GM18517 (cell line): ENCODE measurements around the gene NPTX1.
"Not testable (repeated sequence)": the region's sequence is repeated elsewhere in the genome, so short reads cannot be mapped to it uniquely, and the experiment has no call there.

Experiments used
- ATAC-seq: cut with Tn5 transposase; IDR thresholded peaks from one replicate; pipeline ENCODE4 v1.9.1; 2021; ENCODE audit warnings: mild to moderate bottlenecking, moderate library complexity; ENCODE audit not compliant: unreplicated experiment

NPTX1 gene, protein sequence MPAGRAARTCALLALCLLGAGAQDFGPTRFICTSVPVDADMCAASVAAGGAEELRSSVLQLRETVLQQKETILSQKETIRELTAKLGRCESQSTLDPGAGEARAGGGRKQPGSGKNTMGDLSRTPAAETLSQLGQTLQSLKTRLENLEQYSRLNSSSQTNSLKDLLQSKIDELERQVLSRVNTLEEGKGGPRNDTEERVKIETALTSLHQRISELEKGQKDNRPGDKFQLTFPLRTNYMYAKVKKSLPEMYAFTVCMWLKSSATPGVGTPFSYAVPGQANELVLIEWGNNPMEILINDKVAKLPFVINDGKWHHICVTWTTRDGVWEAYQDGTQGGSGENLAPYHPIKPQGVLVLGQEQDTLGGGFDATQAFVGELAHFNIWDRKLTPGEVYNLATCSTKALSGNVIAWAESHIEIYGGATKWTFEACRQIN

DNA sequence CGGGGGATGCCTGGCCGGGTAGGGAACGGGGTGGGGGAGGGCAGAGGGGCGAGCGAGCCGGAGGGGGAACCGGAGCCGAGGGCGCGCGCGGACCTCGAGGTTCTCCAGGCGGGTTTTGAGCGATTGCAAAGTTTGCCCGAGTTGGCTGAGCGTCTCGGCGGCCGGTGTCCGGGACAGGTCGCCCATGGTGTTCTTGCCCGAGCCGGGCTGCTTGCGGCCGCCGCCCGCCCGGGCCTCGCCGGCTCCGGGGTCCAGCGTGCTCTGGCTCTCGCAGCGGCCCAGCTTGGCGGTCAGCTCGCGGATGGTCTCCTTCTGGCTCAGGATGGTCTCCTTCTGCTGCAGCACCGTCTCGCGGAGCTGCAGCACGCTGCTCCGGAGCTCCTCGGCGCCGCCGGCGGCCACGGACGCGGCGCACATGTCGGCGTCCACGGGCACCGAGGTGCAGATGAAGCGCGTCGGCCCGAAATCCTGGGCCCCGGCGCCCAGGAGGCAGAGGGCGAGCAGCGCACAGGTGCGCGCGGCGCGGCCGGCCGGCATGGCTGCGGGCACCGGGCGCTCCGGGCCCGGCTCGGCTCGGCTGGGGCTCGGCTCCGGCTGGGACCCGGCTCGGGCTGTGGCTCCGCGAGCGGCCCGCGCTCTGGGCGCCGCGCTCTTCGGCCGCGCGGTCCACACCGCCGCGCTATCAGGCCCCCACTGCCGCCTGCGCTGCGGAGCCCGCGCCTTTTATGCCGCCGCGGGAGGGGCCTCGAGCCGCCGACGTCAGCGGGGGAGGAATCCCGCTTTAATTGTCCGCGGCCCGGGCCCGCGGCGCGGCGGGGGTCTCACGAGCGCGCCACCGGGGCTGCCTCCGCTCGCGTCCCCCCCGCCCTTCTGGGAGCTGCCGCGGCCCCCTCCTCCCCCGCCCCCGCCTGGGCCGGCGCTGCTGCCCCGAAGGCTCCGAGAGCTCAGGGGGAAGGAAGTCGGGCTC lies at the start of gene NPTX1:
Gene NPTX1 (minus strand): TSS at position 698 of the 967 bp plus-strand sequence. CDS start 161 bp downstream, at position 537.
- ATAC-seq, result no peak

DNA sequence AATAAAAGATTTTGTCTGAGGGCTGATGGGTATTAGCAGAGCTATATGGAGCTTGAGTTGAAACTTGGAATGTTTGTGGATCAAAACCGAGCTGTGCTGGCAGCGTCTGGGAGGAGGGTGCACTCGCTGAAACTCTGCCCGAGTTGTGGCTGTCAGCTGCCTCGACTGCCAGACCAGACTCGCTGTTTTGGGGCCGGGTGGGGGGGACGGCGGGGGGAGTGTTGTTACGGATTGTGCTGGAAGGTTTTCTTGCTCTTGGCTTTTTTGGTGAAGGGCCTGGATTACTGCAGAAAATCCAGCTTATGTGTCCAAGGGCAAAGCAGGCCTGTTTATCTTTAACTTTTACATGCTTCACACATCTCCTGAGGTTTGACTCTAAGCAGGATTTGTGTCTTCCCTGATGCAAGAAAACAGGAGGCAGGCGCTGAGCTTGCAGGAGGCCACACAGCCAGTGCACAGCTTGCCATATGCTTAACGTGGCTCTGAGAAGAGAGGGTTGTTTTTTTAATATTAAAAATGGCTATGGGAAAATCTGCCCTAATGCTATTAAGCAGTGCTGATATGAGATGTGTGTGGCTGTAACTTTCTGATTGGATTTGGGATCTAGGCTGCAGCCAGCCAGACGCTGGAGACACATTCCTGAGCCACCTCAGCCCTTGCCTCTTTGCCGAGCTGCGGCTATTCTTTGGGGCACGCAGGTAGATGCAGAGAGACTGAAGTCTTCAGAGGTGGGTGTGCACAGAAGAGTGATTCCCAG lies 47.7 kb upstream of the NPTX1 start:
- ATAC-seq, result no peak

DNA sequence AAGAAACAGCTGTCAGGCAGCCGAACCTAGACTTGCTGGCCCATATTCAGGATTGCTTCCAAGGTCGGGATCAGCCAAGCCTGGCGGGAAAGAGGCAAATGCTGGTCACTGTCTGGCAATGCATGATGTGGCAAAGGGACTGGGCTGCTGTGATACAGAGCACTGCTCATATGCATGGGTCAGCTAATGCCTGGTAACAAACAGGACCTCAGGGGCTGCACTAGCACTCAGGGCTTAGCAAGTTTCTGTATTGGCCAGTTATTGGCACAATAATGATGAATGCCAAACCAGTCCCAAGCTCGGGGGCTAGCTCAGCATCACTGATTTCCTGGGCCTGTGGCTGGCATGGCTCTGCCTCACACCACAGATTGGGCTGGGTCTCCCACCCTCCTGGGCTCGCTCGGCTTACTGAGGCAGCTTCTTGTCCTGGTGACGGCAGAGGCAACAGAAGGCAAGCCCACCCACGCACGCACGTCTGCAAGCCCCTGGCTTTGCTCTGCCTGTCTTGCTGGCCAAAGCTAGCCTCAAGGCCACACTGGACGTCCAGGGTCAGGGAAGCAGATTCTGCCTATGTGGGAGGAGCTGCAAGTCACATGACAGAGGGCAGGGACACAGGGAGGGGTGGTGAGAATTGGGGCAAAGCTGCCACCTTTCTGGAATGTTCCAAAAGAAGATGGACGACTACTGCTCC lies 46.8 kb upstream of the NPTX1 start:
- ATAC-seq, result no peak

DNA sequence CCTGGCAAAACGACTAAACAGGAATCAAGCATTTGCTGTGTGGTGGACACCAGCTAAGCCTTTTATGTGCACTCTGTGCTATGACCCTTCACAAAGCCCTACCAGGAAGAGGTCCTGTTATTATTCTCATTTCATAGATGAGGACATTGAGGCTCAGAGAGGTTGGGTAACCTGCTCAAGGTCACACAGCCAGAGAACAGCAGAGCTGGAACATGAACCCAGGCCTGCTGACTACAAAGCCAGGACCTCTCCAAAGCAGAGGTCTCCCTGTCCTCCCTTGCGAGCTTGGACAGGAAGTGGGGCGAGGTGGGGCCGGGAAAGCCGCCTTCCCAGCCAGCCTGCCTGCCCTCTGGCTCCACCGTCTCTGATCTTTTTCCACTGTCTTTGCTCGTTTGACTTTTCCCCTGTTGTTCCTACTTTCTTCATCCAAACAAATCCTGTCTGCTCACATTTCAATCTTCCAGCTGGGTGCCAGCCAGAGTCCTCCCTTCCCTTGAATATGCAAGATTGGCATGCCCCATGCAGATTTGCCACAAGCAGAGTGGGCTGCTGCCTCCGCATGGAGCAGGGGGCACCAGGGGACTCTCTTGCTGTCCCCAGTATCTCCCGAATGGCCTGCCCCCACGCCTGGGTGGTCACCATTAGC lies 44.5 kb upstream of the NPTX1 start:
- no peak for ATAC-seq

DNA sequence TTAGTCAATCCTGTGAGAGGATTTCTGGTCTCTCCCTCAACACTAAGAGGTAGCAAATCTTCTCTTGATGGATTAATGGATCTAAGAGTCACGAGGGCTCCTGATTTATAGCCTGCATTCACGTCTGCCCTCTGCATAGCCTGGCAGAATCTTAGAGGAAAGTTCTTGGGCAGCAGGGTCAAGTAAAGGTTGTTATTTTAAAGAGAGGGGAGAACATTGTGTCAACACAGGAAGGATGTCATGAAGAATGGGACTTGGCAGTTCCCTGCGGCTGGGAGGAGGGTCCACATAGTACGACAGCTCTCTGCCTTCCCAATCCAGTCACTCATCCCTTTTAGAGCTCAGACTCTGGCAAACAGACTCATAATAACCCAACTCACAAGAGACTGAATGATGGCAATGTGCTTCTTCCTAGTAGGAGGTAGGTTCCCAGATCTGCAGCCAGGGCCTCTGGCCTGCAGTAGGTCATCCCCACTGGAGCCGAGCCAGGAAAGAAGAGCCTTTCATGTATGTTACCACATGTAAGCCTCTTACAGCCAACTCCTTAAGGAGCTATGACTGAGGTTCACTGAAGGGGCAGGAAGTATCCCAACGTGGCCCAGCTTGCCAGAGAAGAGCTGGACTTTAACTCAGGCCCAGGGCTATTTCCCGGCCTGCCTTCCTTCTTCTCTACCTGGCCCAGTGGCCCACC lies 42.8 kb upstream of the NPTX1 start:
- no peak for ATAC-seq

DNA sequence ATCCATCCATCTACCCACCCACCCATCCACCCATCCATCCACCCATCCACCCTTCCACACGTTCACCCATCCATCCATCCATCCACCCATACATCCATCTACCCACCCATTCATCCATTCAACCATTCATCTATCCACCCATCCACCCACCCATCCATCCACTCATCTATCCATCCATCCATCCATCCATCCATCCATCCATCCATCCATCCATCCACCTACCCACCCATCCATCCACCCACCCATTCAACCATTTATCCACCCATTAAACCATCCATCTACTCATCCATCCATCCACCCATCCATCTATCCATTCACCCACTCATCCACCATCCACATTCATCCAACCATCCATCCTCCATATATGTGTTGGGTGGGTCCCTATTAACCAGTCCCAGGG lies 42.0 kb upstream of the NPTX1 start:
- no peak for ATAC-seq

DNA sequence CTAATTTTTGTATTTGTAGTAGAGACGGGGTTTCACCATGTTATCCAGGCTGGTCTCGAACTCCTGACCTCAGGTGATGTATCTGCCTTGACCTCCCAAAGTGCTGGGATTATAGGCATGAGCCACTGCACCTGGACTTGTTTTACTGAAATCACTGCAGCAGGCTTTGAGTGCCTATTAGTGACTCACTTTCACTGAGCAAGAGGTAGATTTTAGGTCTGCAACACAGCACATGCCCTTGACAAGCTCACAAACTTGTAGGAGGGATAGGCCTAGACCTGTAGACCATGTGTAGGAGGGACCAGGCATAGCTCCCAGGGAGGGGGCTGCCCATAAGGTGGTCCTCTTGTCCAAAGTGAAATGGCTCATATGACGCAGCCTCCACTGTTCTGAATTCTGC lies 41.2 kb upstream of the NPTX1 start:
- no peak for ATAC-seq

DNA sequence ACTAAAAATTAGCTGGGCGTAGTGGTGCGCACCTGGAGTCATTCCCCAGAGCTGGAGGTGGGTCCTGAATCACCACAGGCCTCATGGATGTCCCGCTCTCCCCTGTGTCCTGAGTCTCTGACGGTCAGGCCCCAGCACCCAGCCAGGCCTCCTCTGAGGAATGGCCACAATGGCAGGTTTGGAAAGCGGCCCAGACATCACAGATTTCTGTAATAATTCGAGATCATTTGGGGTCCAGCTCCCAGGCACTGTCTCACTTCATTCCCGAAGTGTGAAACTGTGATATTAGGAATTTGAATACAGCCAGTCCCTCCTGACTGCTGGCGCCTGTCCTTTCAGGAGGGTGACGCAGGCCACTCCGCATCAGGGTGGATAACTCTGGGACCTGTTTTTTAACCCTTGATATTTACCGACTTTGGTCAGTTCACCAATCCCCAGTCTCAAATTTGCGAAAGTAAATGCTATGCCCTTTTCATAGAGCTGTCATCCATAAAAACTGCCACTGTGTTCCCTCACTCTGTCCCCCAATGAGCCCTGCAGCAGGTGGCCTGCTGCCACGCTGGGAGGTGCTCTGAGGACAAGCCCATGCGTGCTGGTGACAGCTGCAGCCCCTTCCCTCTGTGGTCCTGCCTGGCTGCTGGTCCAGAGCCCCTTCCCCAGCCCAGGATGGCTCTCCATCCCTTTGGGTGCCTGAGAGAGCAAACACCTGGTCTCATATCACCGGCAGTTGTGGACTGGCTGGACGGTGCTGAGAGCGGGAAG lies 39.9 kb upstream of the NPTX1 start:
- ATAC-seq, result no peak

DNA sequence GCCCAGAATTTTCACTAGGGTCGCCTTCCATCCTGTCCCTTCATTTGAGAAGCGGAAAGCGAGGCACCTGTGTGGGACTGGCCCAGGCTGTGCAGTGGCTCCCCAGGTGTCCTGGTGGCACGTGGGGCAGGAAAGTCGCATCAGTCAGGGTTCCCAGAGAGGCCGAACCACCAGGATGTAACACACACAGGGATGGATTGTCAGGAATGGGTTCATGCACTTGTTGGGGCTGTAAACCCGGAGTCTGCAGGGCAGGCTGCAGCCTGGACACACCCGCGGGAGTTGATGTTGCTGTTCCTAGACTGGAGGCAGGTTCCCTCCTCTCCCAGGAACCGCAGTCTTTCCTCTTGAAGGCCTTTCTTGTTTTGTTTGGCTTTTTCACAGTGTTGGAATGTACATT lies 37.5 kb upstream of the NPTX1 start:
- no peak for ATAC-seq

DNA sequence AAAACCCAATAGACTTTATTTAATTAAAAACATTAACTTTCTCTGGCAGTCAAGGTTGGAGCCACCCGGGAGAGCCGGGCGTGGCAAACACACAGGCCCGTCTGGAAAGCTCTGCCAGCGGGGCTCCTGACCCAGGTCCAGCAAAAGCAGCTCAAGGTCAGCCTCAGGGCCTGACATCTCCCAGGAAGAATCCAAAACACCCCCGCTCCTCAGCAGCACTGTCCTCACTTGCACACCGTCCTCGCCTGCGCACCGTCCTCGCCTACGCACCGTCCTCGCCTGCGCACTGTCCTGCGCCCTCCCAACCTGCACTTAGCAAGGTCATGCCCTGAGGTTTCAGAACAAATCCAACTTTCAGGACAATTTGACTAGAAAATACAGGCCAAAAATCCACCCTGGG lies 36.8 kb upstream of the NPTX1 start:
- no peak for ATAC-seq

DNA sequence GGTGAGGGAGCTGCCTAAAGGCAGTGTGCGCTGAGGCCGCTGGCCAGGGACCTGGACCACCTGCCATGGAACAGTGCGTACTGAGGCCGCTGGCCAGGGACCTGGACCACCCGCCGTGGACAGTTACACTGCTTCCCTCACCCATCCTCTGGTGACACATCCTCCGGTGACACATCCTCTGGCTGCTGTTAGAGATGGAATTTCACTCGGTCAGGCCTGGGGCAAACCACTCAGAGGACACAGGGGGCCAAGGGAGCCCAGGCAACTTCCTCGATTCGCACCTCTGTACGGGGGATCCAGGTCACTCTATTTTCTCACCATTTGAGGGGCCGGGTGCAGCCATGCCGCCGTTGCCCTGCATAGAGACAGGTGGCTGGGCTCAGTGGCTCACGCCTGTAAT lies 35.8 kb upstream of the NPTX1 start:
- ATAC-seq, result no peak

DNA sequence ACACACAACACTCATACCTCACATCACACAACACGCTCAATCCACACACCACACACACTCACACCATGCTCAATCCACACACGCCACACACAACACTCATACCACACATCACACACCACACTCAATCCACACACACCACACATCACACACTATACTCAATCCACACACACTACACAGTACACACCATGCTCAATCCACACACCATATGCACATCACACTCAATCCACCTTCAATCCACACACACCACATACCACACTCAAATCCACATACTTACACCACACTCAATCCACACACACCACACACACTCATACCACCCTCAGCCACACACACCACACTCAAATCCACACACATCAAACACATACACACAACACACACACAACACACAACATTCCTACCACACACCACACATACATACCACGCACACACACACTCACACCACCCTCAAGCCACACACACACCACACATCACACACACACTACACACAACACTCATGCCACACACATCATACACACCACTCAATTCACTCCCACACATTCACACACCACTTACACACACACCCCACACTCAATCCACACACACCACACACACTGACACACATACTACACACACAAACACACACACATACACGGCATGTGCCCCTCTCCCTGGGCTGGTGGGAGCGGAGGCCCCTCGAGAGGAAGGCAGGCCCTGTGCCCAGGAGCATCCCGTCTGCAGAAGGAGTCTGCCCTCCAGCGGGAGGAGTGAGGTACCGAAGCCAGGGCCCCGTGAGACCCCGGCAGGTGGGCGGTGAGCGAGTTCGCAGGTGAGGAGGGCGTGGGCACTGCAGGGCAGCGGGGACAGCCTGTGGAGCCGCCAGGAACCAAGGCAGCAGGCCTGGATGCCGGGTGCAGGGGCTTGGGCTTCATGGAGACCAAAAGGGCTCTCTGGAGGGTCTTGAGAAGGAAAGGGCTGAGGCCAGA lies 35.1 kb upstream of the NPTX1 start:
- ATAC-seq, result no peak

DNA sequence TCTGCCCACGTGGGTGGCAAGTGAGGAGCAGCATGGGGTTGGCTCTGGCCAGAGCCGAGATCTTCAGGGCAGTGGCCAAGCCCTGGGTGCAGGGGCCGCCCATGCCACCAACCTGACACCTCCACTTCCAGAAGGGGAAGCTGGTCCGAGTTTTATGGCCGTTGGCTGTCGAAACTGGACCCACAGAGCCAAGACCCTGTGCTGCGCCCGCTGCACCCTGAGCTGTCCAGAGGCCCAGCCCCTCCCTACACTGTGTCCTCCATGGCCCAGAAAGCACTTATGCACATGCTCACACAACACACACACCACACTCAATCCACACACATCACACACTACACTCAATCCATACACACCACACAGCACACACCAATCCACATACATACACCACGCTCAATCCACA lies 34.4 kb upstream of the NPTX1 start:
- no peak for ATAC-seq

DNA sequence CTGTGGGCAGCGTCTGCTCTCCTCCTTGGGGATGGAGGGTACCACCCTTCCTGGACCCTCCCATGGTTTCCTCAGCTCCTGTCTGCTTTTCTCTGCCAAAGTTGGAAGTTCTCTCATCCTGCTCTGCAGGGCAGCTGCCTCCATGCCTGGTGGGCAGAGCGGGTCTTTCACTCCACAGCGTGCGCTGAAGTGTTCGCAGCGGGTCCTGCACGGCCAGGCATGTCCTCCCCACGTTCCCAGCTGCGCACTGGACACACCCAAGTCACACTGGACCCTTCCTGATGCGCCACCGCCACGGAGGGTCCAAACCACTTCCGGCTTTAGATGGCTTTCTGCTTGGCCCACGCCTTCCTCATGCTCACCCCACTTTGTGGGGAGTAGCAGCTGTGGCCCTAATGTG lies 33.7 kb upstream of the NPTX1 start:
- no peak for ATAC-seq

DNA sequence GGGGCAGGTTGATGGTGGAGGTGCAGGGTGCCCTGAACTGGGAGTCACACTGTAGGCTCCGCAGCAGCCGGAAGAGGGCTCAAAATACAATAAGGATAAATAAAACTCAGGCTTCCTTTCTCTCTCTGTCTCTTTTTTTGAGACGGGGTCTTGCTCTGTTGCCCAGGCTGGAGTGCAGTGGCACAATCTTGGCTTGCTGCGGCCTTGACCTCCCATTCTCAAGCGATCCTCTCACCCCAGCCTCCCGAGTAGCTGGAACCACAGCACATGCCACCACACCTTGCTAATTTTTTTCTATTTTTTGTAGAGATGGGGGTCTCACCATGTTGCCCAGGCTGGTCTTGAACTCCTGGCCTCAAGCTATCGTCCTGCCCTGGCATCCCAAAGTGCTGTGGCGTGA lies 32.9 kb upstream of the NPTX1 start:
- no peak for ATAC-seq

DNA sequence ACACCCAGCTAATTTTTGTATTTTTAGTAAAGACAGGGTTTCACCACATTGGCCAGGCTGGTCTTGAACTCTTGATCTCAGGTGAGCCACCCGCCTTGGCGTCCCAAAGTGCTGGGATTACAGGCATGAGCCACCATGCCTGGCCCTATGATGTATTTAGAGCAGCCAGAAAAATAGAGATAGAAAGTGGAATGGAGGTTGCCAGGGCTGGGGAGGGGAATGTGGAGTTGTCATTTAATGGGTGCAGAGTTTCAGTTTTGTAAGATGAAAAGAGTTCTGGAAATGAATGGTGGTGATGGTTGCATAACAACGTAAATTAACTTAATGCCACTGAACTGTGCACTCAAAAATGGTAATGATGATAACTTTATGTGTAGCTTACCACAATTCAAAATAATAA lies 31.6 kb upstream of the NPTX1 start:
- no peak for ATAC-seq

DNA sequence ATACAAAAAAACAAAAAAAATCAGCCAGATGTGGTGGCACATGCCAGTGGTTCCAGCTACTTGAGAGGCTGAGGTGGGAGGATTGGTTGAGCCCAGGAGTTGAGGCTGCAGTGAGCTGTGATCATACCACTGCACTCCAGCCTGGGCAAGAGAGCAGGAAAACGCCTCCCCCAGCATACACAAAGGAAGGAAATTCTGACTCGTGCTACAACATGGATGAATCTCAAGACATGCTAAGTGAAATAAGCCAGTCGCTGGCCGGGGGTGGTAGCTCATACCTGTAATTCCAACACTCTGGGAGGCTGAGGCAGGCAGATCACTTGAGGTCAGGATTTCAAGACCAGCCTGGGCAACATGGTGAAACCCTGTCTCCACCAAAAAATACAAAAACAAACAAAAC lies 30.8 kb upstream of the NPTX1 start:
- ATAC-seq, result not testable (repeated sequence)
